Epithelial cell of esophagus (primary cell): ENCODE measurements around the gene BRD3.

Experiments
- DNase-seq: peaks from one replicate; pipeline ENCODE4 v3.0.0; 2010; ENCODE audit warnings: low read depth
- H3K4me3 ChIP-seq: 2 replicates; pipeline ENCODE4 v1.5.1; 2011; ENCODE audit warnings: mild to moderate bottlenecking, low read length, control low read depth
- CTCF ChIP-seq: IDR thresholded peaks from 2 replicates; pipeline ENCODE4 v1.5.1; 2011; ENCODE audit warnings: low read depth, mild to moderate bottlenecking, low read length, control low read depth, inconsistent platforms; ENCODE audit not compliant: insufficient read depth; ENCODE audit errors: missing control alignments

BRD3 gene

GRCh38 chr9:134061688-134062371 lies 6.0 kb downstream of the BRD3 start:
- TF ChIP-seq CTCF = no peak
- DNase-seq = no peak
- H3K4me3 ChIP-seq = no peak overlapping the region

GRCh38 chr9:134061019-134061687 lies 6.7 kb downstream of the BRD3 start:
- no peak overlapping the region for H3K4me3 ChIP-seq
- no peak for TF ChIP-seq CTCF
- no peak for DNase-seq

- H3K4me3 ChIP-seq = no peak overlapping the region
- no peak for TF ChIP-seq CTCF
- DNase-seq = no peak
Measured at GRCh38 chr9:134060546-134060945, 7.3 kb downstream of the BRD3 start.

- TF ChIP-seq CTCF = peak; percentile 7
- no peak overlapping the region for H3K4me3 ChIP-seq
- no peak for DNase-seq
Measured at GRCh38 chr9:134059661-134060395, 8.0 kb downstream of the BRD3 start.

GRCh38 chr9:134059188-134059641 lies 8.6 kb downstream of the BRD3 start:
- TF ChIP-seq CTCF = no peak
- H3K4me3 ChIP-seq = no peak overlapping the region
- DNase-seq = no peak

GRCh38 chr9:134058716-134059115 lies 9.1 kb downstream of the BRD3 start:
- DNase-seq = peak; percentile 66
- H3K4me3 ChIP-seq = no peak overlapping the region
- TF ChIP-seq CTCF = peak; percentile 6
